HG03378 (cell line): ENCODE measurements around the gene KSR2.
"Not testable (repeated sequence)": the region's sequence is repeated elsewhere in the genome, so short reads cannot be mapped to it uniquely, and the experiment has no call there.

ENCODE experiments used
- ATAC-seq: cut with Tn5 transposase; IDR thresholded peaks from one replicate; pipeline ENCODE4 v1.9.1; 2021; ENCODE audit warnings: mild to moderate bottlenecking, moderate library complexity; ENCODE audit not compliant: unreplicated experiment

Gene KSR2

GRCh38 chr12:117968826-117969659 lies at the start of gene KSR2:
TSS of gene KSR2 (minus strand) at chr12:117968990. CDS start at chr12:117968255, 735 bp downstream.
- no peak for ATAC-seq

DNA sequence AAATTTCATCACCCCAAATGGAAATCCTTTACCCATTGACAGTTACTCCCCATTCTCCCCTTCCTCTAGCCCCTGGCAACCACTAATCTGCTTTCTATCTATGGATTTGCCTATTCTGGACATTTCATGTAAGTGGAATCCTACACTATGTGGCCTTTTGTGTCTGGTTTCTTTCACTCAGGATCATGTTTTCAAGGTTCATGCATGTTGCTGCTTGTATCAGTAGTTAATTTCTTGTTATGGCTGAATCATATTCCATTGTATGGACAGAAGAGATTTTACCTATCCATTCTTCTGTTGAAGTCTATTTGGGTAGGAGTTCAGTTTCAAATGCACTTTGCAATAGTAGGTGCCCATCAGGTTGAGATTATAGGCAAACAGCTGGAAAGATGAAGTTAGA lies 49.1 kb upstream of the KSR2 start:
- ATAC-seq = no peak

GRCh38 chr12:118016424-118017264 lies 47.9 kb upstream of the KSR2 start, which contains the start of gene RFC5:
TSS of gene RFC5 (plus strand) at chr12:118016703. CDS start at chr12:118016828, 125 bp downstream.
- peak; percentile 97 for ATAC-seq

GRCh38 chr12:118015944-118016343 lies 47.2 kb upstream of the KSR2 start:
- ATAC-seq = no peak

- ATAC-seq = no peak
Observed at GRCh38 chr12:118015306-118015705, 46.5 kb upstream of the KSR2 start.

GRCh38 chr12:118013283-118013682 lies 44.5 kb upstream of the KSR2 start:
- ATAC-seq = no peak

GRCh38 chr12:118011961-118012360 lies 43.2 kb upstream of the KSR2 start:
- no peak for ATAC-seq

DNA sequence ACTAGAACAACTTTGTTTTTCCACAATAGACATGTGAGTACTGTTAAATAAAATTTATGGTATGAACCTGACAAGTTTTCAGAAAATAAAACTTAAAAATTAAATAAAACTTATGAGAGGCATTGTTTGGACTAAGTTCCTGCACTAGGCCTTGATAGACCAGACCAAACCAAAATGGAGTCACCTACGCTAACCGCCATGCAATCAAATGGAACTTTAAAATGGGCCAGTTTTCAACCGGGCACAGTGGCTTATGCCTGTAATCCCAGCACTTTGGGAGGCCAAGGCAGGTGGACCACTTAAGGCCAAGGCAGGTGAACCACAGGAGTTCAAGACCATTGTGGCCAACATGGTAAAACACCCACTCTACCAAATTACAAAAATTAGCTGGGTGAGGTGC lies 42.6 kb upstream of the KSR2 start:
- no peak for ATAC-seq

GRCh38 chr12:118010903-118011302 lies 42.1 kb upstream of the KSR2 start:
- no peak for ATAC-seq

- ATAC-seq = not testable (repeated sequence)
Observed at GRCh38 chr12:117999806-118000205, 31.0 kb upstream of the KSR2 start.

DNA sequence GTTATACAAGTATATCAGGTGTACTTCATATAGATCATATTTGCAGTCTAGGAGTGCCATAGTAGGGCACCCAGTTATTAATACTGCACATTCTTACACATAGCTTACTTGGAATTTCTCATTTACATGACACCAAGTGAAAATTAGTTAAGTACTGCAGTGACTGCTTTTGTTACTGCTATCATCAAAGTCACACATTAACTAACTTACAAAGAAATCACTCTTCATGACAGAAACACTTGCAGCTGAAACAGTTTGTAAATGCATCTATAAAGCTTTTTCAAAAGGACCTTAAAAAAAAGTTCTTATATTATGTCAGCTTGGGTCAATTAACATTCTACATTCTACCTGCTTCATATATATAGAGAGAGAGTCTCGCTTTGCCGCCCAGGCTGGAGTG lies 29.9 kb upstream of the KSR2 start:
- no peak for ATAC-seq

- no peak for ATAC-seq
Observed at GRCh38 chr12:117994551-117995438, 26.0 kb upstream of the KSR2 start.

DNA sequence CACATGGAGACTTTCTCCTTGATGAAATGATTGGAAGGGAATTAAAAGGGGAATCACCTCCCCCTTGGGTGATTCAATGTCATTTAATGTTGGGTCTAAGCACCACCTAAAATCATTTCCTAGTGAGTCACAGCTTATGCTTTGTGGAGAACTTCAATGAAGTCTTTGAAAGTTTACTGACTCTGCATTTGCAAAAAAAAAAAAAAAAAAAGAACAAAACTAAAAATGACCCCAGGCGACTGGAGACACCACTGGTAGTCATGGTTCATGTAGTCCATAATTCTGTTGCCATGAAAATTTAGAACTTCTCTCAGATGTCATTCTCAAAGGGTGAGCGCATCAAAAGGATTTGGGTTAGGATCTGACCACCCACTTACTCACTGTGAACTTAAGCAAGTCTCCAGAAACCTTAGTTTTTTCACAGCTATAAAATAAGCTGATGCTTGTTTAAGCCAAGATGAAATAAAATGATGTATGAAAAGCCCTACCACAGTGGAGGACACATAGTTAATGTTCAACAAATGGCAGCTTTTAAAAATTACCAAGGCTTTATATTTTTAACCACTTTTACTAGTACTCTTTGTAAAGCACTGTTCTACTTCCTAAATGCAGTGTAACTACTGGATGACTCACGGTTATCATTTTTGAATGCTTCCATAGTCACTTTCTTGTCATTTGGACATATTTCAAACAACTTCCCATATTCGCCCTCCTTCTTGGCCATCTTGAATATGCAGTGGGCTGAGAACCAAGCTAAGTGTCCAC lies 18.1 kb upstream of the KSR2 start:
- ATAC-seq = no peak

DNA sequence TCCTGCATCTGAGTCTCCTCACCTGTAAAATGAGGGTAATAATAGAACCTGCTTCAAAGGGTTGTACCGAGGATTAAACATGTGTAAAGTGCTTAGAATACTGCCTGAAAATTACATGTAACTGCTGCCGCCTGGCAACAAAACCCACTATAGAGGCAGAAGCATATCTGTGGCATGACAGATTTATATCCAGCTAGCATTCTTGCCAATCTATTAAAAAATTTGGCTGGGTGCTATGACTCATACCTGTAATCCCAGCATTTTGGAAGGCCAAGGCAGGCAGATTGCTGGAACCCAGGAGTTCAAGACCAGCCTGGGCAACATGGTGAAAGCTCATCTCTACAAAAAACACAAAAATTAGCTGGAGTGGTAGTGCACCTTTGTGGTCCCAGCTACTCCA lies 16.4 kb upstream of the KSR2 start:
- ATAC-seq = no peak

GRCh38 chr12:117981267-117981666 lies 12.5 kb upstream of the KSR2 start:
- ATAC-seq = no peak

GRCh38 chr12:117980616-117981015 lies 11.8 kb upstream of the KSR2 start:
- no peak for ATAC-seq

DNA sequence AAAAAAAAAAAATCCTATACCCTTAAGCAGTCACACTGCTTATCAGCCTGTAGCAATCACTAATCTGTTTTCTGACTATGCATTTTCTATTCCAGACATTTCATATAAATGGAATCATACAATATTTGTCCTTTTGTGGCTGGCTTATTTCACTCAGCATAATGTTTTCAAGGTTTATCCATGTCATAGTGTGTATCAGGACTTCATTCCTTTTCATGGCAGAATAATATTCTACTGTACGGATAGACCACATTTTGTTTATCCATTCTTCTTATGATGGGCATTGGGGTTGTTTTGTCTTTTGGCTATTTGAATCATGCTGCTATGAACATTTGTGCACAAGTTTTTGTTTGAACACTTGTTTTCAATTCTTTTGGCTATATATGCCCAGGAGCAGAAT lies 8.6 kb upstream of the KSR2 start:
- no peak for ATAC-seq

GRCh38 chr12:117975006-117975405 lies 6.2 kb upstream of the KSR2 start:
- ATAC-seq = no peak

DNA sequence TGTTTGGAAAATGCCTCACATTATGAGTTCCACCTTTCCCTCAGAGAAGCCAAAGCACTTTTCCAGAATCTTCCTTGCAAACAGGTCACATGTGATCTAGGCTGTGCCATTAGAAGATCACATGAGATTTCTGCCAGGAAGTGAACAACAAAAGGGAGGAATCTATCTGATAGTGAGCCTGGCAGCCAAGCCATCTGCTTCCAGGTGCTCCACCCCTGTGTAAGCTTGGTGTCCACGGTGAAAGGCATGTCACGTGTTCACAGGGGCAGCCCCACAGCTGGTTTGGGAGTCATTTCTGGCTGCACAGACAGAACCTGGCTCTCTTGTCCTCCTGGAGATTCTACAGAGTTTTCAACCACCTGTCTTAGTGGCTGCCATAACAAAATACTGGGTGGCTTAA lies 3.5 kb upstream of the KSR2 start:
- ATAC-seq = no peak

GRCh38 chr12:117970334-117970733 lies 1.5 kb upstream of the KSR2 start:
- ATAC-seq = no peak
